Medulla oblongata (tissue), 1 donor: Measurements from ENCODE around the gene DPP6.
"Not testable (repeated sequence)": the region's sequence is repeated elsewhere in the genome, so short reads cannot be mapped to it uniquely, and the experiment has no call there.

Experiments used
- DNase-seq: peaks from one replicate; pipeline ENCODE4 v3.0.0-alpha.2; 2015; ENCODE audit errors: extremely low spot score

Gene DPP6

GRCh38 chr7:154148791-154149516, 96.8 kb downstream of the DPP6 start:
- not testable (repeated sequence) for DNase-seq

- DNase-seq, result not testable (repeated sequence)
Measured at GRCh38 chr7:154150656-154151055, 98.5 kb downstream of the DPP6 start.

GRCh38 chr7:154151306-154151705, 99.1 kb downstream of the DPP6 start:
- not testable (repeated sequence) for DNase-seq

DNA sequence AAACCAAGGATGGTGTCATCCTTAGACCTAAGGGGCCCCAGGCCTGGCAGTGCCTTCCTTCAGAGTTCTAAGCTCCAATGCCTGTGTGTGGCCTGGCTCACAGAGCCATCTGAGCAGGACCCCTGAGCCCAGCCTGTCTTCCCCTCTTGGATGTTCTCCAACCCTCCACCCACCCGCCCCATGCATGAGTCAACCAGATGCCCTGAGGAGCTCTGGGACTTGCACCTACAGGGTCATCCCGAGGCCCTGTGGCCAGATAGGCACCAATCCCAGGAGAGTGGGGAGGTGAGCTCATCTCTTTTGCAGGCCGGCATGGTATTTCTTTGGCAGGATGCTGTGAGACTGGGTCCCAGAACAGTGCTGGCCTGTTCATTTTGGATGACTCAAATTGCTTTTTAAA, 103.7 kb downstream of the DPP6 start:
- not testable (repeated sequence) for DNase-seq

- not testable (repeated sequence) for DNase-seq
Measured at GRCh38 chr7:154162921-154163320, 110.7 kb downstream of the DPP6 start.

DNA sequence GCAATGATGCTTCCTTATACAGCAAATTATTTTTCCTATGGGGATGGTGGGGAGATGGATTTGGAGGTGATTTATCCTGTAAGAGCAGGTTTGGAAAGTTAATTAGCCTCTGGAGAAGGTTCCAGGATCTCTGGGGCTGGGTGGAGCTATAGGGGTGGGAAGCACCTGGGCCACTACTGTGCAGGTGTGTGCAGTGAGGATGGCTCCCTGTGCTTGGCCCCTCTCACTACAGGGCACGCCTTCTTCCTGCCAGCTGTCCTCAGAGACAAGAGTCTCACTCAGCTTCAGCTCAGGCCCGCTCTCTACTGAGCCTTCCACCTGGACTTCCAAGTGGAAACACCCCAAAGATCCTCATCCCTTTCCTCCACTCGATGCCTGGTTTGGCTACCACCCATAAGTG, 111.4 kb downstream of the DPP6 start:
- not testable (repeated sequence) for DNase-seq

DNA sequence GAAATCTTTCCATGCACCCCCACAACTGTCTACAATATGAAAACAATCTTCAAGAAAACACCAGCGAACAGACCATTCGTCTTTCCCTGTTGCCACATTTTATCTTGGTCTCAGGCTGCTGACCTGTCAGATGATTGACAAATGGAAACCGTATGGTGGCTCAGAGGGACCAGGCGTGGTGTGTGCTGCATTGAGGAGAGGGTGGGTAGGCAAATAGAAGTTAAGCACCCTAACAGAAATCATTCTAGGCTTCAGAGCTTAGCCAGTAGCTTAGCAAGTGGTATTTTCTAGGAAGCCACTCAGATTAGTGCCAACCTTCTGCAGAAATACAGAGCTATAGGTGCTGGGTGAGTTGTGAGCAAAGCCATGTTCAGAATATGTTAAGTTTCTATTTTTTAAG, 114.9 kb downstream of the DPP6 start:
- no peak for DNase-seq

DNA sequence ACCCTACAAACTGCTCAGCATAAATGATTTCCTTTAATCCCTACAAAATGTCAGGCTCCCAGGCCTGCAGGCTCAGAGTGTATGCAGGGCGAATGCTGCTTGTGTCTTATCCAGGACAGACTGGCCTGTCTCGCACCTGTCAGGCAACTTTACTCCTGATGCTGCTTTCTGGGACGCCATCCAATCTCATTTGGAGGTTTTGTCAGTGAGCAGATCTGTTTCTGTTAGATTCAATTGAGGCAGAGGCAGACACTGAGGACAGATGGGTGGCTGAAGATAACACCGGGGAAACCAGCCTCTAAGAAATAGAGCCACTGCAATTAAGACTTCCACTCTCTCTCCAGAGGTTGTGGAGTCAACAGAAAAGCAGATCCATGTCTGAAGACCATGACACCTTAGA, 115.6 kb downstream of the DPP6 start:
- DNase-seq, result no peak

GRCh38 chr7:154171422-154171821, 119.2 kb downstream of the DPP6 start:
- no peak for DNase-seq

DNA sequence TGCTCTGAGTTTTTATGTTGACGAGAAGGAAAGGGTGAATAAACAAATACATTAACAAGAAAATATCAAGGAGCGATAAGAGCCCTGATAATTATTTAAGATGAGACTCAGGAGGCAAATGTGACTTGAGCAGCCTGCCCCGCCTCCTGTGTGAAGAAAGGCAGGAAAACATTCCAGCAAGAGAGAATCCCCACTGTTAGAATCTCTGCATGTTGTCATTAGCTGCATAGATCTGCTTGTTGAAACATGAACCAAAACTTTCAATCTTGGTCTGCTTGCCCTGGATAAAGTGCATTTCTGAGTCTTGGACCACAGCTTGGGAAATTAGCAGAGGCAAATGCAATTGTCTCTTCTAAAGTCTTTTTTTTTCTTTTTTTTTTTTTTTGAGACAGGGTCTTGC, 120.0 kb downstream of the DPP6 start:
- DNase-seq, result no peak

- no peak for DNase-seq
Measured at GRCh38 chr7:154177584-154177983, 125.4 kb downstream of the DPP6 start.

- no peak for DNase-seq
Measured at GRCh38 chr7:154178895-154179294, 126.7 kb downstream of the DPP6 start.

DNA sequence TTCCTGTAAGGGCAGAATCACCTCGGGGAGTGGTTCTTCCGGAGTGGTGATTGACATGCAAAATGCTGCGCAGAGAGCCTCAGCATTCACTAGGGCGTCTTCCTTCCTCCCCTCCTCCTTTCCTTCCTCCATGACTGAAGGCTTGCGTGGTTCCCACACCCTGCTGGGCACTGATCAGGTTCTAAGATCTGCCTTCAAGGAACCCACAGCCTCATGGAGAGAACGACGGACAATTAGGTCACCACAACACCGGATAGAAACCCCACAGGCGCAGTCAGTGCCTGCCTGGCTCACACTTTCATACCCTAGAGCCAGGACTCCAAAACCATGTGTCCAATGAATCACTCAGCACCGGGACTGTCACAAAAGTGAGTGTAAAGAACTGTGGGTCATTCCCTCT, 131.3 kb downstream of the DPP6 start:
- DNase-seq, result no peak

DNA sequence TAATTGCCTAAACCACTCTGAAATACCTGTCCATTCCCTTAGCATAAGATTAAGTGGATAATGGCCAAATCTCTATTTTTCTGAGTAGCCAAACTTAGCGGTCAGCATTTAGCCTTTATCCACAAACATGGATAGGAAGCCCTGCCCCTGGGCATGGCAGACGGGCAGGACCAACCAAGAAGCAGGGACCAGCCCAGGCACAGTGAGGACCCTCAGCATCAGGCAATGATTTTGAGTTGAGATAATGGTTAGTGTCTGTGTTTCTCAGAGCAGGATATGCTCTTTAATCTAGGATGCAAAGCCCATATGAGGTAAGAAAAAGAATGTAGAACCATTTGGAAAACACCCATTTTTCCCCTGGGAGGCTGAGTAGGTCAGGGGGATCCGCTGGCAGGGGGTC, 131.7 kb downstream of the DPP6 start:
- no peak for DNase-seq

DNA sequence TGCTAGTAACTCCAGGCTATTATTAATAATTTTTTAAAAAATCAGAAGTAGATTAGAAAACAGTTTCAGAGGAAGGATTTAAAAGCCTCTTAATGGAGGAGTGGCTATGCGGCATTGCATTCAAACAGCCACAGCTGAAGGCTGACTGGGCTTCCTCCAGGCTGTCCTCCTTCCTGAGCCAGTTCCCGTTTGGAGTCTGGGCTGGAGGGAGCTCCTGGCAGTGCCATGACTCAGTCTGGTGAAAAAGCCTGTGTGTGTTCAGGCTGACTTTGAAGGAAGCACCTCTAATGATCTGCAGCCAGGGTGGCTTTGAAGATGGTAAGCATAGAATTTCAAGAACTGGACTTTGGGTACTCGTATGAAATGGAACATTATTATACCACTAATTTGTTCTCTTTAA, 134.6 kb downstream of the DPP6 start:
- no peak for DNase-seq

DNA sequence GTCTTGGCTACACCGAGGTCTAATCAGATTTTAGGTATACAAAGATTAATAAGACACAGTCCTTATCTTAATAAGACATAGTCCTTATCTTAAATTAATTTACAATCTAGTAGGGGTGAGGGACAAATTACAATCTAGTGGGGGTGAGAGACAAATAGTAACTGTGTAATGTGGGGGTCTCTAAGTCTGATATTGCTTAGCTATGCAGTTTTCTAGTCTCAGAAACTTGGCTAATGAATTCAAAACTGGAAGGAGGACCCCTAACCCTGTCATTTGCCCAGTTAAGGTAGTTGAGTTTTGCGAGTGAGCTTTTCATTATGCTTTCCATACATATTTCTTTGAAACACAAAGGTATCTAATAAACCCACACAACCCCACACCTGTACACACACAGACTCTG, 136.1 kb downstream of the DPP6 start:
- DNase-seq, result no peak

GRCh38 chr7:154195266-154195665, 143.1 kb downstream of the DPP6 start:
- DNase-seq, result no peak

DNA sequence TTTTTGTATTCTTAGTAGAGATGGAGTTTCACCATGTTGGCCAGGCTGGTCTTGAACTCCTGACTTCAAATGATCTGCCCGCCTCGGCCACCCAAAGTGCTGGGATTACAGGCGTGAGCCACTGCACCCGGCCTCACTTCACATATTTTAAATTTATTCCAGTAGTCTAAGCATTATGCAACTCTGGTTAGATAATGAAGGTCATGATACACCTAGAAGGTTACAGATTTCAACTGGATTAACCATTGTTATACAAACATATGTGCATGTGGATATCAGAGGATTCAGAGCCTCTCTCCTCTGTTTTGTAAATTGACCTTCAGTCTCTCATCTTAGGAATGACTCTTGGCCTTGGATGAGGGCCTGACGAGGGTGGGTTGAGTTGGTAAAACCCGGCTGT, 146.3 kb downstream of the DPP6 start:
- no peak for DNase-seq

GRCh38 chr7:154200241-154200640, 148.0 kb downstream of the DPP6 start:
- no peak for DNase-seq

DNA sequence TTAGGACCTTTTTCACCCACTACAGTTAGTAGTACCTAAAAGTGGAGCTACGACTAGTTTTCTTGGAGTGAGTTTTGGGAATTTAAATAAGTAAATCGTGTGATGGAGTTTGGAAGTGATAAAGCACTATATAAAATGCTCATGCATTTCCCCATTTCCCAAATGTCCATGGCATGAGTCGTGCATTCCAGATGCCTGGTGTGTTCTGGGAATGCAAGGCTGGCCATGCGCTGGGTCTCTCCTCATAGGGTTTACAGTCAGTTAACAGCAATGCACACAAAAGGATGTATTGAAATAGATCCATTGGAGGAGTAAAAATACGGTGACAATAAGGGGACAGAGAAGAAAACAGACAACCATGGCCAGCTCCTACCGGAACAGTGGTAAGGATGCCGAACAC, 149.8 kb downstream of the DPP6 start:
- DNase-seq, result no peak

DNA sequence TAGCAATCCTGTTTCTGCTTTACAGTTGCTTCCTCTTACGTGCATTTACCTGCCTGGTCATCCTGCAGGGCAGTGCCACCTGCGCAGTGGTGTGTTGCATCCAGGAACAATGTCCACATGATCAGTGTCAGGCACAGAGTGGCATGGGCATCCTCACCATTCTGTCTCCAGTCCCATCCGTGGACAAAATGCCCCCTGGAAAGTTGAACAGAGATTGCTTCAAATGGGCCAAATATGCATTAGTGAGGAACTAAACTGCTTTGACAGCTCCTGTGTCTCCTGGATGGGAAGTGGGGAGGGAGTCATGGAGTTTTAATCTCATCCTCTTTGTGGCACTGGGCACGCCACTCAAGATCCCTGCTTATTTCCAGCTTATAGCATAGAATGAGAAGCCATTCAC, 151.8 kb downstream of the DPP6 start:
- DNase-seq, result no peak

DNA sequence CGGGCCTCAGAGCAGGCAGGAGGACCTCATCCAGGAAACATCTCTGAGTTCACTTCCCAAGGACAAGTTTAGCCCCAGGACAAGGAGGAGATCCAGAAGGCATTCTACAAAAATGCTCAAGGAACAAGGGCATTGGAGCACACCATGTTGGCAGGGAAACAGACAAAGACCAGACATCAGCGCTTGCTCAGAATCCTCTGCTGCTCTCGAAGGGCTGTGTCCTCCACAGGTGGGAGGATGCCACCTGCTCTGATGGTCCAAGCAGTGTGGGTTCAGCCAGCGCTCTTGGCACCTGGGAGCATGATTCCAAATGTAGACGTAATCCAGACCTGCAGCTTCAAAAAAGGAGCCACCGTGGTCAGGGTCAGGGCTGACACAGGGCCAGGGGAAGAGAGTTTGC, 160.7 kb downstream of the DPP6 start:
- no peak for DNase-seq

GRCh38 chr7:154217688-154218340, 165.6 kb downstream of the DPP6 start:
- no peak for DNase-seq

- DNase-seq, result no peak
Measured at GRCh38 chr7:154231732-154232131, 179.5 kb downstream of the DPP6 start.
